Measurements from ENCODE around the gene CNST.
"Not testable (repeated sequence)": the region's sequence is repeated elsewhere in the genome, so short reads cannot be mapped to it uniquely, and the experiment has no call there.

Gene CNST

GRCh38 chr1:246681900-246682895 is 115.9 kb downstream of the CNST start:
- no peak overlapping the region for H3K9ac ChIP-seq (ENCODE audit: low read length)
- no peaks in the 10 kb centered on the region for H3K36me3 ChIP-seq (ENCODE audit: insufficient read depth, low read length)
- H3K27ac ChIP-seq (ENCODE audit: low read depth, low read length) = no peak overlapping the region
- peaks cover 5% of the 10 kb centered on the region for H3K4me1 ChIP-seq (ENCODE audit: insufficient read depth, low read length)
- H3K4me3 ChIP-seq (ENCODE audit: low read depth in 1 of 2, low read length in 2 of 2) = no peak overlapping the region
- no peaks in the 10 kb centered on the region for H3K9me3 ChIP-seq (ENCODE audit: low read length)
- no peaks in the 10 kb centered on the region for H3K27me3 ChIP-seq (ENCODE audit: control insufficient read depth in 1 of 2, insufficient read depth in 2 of 2, low read length in 2 of 2)

- no peaks in the 10 kb centered on the region for H3K36me3 ChIP-seq (ENCODE audit: insufficient read depth, low read length)
- no peak overlapping the region for H3K4me3 ChIP-seq (ENCODE audit: low read depth in 1 of 2, low read length in 2 of 2)
- no peaks in the 10 kb centered on the region for H3K27me3 ChIP-seq (ENCODE audit: control insufficient read depth in 1 of 2, insufficient read depth in 2 of 2, low read length in 2 of 2)
- H3K9me3 ChIP-seq (ENCODE audit: low read length) = no peaks in the 10 kb centered on the region
- H3K9ac ChIP-seq (ENCODE audit: low read length) = no peak overlapping the region
- H3K4me1 ChIP-seq (ENCODE audit: insufficient read depth, low read length) = peaks cover 5% of the 10 kb centered on the region
- no peak overlapping the region for H3K27ac ChIP-seq (ENCODE audit: low read depth, low read length)
Measured at GRCh38 chr1:246683521-246683920, 117.3 kb downstream of the CNST start.

- H3K9ac ChIP-seq (ENCODE audit: low read length) = no peak overlapping the region
- H3K36me3 ChIP-seq (ENCODE audit: insufficient read depth, low read length) = no peaks in the 10 kb centered on the region
- no peaks in the 10 kb centered on the region for H3K9me3 ChIP-seq (ENCODE audit: low read length)
- no peak overlapping the region for H3K27ac ChIP-seq (ENCODE audit: low read depth, low read length)
- H3K4me1 ChIP-seq (ENCODE audit: insufficient read depth, low read length) = peaks cover 9% of the 10 kb centered on the region
- H3K27me3 ChIP-seq (ENCODE audit: control insufficient read depth in 1 of 2, insufficient read depth in 2 of 2, low read length in 2 of 2) = no peaks in the 10 kb centered on the region
- H3K4me3 ChIP-seq (ENCODE audit: low read depth in 1 of 2, low read length in 2 of 2) = no peak overlapping the region
Measured at GRCh38 chr1:246687002-246687401, 120.7 kb downstream of the CNST start.

GRCh38 chr1:246689409-246690008 is 123.3 kb downstream of the CNST start:
- H3K4me3 ChIP-seq (ENCODE audit: low read depth in 1 of 2, low read length in 2 of 2) = peak overlapping the region; percentile 1 to 62
- peaks cover 4% of the 10 kb centered on the region for H3K4me1 ChIP-seq (ENCODE audit: insufficient read depth, low read length)
- H3K27me3 ChIP-seq (ENCODE audit: control insufficient read depth in 1 of 2, insufficient read depth in 2 of 2, low read length in 2 of 2) = no peaks in the 10 kb centered on the region
- H3K9me3 ChIP-seq (ENCODE audit: low read length) = no peaks in the 10 kb centered on the region
- no peaks in the 10 kb centered on the region for H3K36me3 ChIP-seq (ENCODE audit: insufficient read depth, low read length)
- H3K27ac ChIP-seq (ENCODE audit: low read depth, low read length) = no peak overlapping the region
- H3K9ac ChIP-seq (ENCODE audit: low read length) = no peak overlapping the region

- H3K4me1 ChIP-seq (ENCODE audit: insufficient read depth, low read length) = peaks cover 4% of the 10 kb centered on the region
- no peaks in the 10 kb centered on the region for H3K36me3 ChIP-seq (ENCODE audit: insufficient read depth, low read length)
- no peak overlapping the region for H3K9ac ChIP-seq (ENCODE audit: low read length)
- no peak overlapping the region for H3K4me3 ChIP-seq (ENCODE audit: low read depth in 1 of 2, low read length in 2 of 2)
- no peaks in the 10 kb centered on the region for H3K9me3 ChIP-seq (ENCODE audit: low read length)
- H3K27ac ChIP-seq (ENCODE audit: low read depth, low read length) = no peak overlapping the region
- H3K27me3 ChIP-seq (ENCODE audit: control insufficient read depth in 1 of 2, insufficient read depth in 2 of 2, low read length in 2 of 2) = no peaks in the 10 kb centered on the region
Measured at GRCh38 chr1:246690100-246690499, 123.8 kb downstream of the CNST start.

- Histone ChIP-seq H3K4me1 (ENCODE audit: insufficient read depth, low read length) (peaks cover 4% of the 10 kb centered on the region), H3K36me3 (ENCODE audit: insufficient read depth, low read length) (no peaks in the 10 kb centered on the region), H3K27me3 (ENCODE audit: control insufficient read depth in 1 of 2, insufficient read depth in 2 of 2, low read length in 2 of 2) (no peaks in the 10 kb centered on the region), H3K9me3 (ENCODE audit: low read length) (no peaks in the 10 kb centered on the region), H3K9ac (ENCODE audit: low read length) (no peak overlapping the region), H3K27ac (ENCODE audit: low read depth, low read length) (peak overlapping the region; percentile 32), H3K4me3 (ENCODE audit: low read depth in 1 of 2, low read length in 2 of 2) (no peak overlapping the region)
Measured at GRCh38 chr1:246691622-246692495, 125.6 kb downstream of the CNST start.

- not testable (repeated sequence) for H3K4me1 ChIP-seq (ENCODE audit: insufficient read depth, low read length); H3K9ac ChIP-seq (ENCODE audit: low read length); H3K36me3 ChIP-seq (ENCODE audit: insufficient read depth, low read length); H3K27ac ChIP-seq (ENCODE audit: low read depth, low read length); H3K4me3 ChIP-seq (ENCODE audit: low read depth in 1 of 2, low read length in 2 of 2); H3K9me3 ChIP-seq (ENCODE audit: low read length); H3K27me3 ChIP-seq (ENCODE audit: control insufficient read depth in 1 of 2, insufficient read depth in 2 of 2, low read length in 2 of 2)
Measured at GRCh38 chr1:246694213-246694895, 128.1 kb downstream of the CNST start.

- Histone ChIP-seq H3K9me3 (ENCODE audit: low read length) (no peaks in the 10 kb centered on the region), H3K27ac (ENCODE audit: low read depth, low read length) (no peak overlapping the region), H3K4me3 (ENCODE audit: low read depth in 1 of 2, low read length in 2 of 2) (no peak overlapping the region), H3K27me3 (ENCODE audit: control insufficient read depth in 1 of 2, insufficient read depth in 2 of 2, low read length in 2 of 2) (no peaks in the 10 kb centered on the region), H3K36me3 (ENCODE audit: insufficient read depth, low read length) (no peaks in the 10 kb centered on the region), H3K9ac (ENCODE audit: low read length) (no peak overlapping the region), H3K4me1 (ENCODE audit: insufficient read depth, low read length) (no peaks in the 10 kb centered on the region)
Measured at GRCh38 chr1:246695136-246695535, 128.9 kb downstream of the CNST start.

- no peaks in the 10 kb centered on the region for H3K4me1 ChIP-seq (ENCODE audit: insufficient read depth, low read length)
- no peaks in the 10 kb centered on the region for H3K9me3 ChIP-seq (ENCODE audit: low read length)
- H3K4me3 ChIP-seq (ENCODE audit: low read depth in 1 of 2, low read length in 2 of 2) = no peak overlapping the region
- H3K27ac ChIP-seq (ENCODE audit: low read depth, low read length) = no peak overlapping the region
- no peaks in the 10 kb centered on the region for H3K36me3 ChIP-seq (ENCODE audit: insufficient read depth, low read length)
- no peak overlapping the region for H3K9ac ChIP-seq (ENCODE audit: low read length)
- no peaks in the 10 kb centered on the region for H3K27me3 ChIP-seq (ENCODE audit: control insufficient read depth in 1 of 2, insufficient read depth in 2 of 2, low read length in 2 of 2)
Measured at GRCh38 chr1:246695666-246696065, 129.4 kb downstream of the CNST start.

- Histone ChIP-seq H3K4me1 (ENCODE audit: insufficient read depth, low read length) (no peaks in the 10 kb centered on the region), H3K9me3 (ENCODE audit: low read length) (no peaks in the 10 kb centered on the region), H3K4me3 (ENCODE audit: low read depth in 1 of 2, low read length in 2 of 2) (peak overlapping the region in 1 of 2 donors; percentile 52), H3K27ac (ENCODE audit: low read depth, low read length) (peak overlapping the region; percentile 4), H3K27me3 (ENCODE audit: control insufficient read depth in 1 of 2, insufficient read depth in 2 of 2, low read length in 2 of 2) (no peaks in the 10 kb centered on the region), H3K36me3 (ENCODE audit: insufficient read depth, low read length) (no peaks in the 10 kb centered on the region), H3K9ac (ENCODE audit: low read length) (no peak overlapping the region)
Measured at GRCh38 chr1:246698466-246699094, 132.3 kb downstream of the CNST start.

Data from muscle layer of colon (tissue), 2 donors.